LoVo (cell line): ENCODE results near the gene CCDC47.

ENCODE experiments used
- DNase-seq: peaks from one replicate; pipeline ENCODE4 v3.0.0-alpha.2; 2016; ENCODE audit warnings: low spot score

CCDC47 gene

GRCh38 chr17:63783522-63783921 lies 10.1 kb upstream of the CCDC47 start:
- no peak for DNase-seq

- DNase-seq = no peak
Observed at GRCh38 chr17:63780928-63781327, 7.5 kb upstream of the CCDC47 start.

GRCh38 chr17:63780507-63780906 lies 7.1 kb upstream of the CCDC47 start:
- no peak for DNase-seq

DNA sequence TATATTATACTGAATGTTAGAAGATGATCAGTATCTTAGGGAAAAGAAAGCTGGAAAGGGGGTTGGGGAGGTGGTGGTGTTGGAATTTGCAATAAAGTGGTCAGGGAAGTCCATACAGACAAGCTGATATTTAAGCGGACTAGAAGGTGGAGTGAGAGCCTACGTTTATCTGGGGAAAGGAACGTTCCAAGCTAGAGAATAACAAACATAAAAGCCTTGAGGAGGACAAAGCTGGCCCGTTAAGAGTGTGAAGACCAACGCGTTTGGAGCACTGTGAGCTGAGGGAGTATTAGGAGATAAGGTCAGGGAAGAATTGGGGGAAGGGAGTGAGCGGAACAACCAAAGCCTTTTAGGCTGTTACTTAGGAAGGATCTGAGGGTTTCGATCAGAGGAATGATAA lies 2.0 kb upstream of the CCDC47 start:
- DNase-seq = no peak

GRCh38 chr17:63774969-63775265 lies 1.5 kb upstream of the CCDC47 start:
- DNase-seq = no peak

GRCh38 chr17:63774141-63774968 lies 958 bp upstream of the CCDC47 start, which contains the start of gene DDX42:
Gene DDX42 (plus strand): TSS chr17:63774170. CDS start chr17:63787050, 12,880 bp downstream.
- DNase-seq = peak; percentile 41

GRCh38 chr17:63772801-63773271 lies 561 bp downstream of the CCDC47 start:
- no peak for DNase-seq

- DNase-seq = no peak
Observed at GRCh38 chr17:63768433-63768832, 5.0 kb downstream of the CCDC47 start.

DNA sequence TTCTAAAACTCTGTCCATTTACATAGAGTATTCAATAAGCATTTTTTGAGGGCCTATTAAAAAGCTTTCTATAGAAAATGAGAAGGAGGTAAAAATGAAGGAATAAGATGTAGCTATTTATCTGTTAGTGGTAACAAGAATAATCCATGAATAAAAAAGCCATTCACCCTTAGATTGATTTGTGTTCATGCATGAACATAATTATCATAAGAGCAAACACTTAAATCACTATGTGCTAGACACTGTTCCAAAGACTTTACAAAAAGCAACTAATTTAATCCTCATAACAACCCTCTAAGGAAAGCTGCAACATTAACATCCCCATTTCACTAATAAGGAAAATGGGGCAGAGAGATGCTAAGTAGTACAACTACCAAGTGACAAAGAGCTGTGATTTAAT lies 6.6 kb downstream of the CCDC47 start:
- DNase-seq = no peak

GRCh38 chr17:63764716-63765115 lies 8.7 kb downstream of the CCDC47 start:
- no peak for DNase-seq

GRCh38 chr17:63762161-63763078 lies 11.0 kb downstream of the CCDC47 start:
- no peak for DNase-seq

DNA sequence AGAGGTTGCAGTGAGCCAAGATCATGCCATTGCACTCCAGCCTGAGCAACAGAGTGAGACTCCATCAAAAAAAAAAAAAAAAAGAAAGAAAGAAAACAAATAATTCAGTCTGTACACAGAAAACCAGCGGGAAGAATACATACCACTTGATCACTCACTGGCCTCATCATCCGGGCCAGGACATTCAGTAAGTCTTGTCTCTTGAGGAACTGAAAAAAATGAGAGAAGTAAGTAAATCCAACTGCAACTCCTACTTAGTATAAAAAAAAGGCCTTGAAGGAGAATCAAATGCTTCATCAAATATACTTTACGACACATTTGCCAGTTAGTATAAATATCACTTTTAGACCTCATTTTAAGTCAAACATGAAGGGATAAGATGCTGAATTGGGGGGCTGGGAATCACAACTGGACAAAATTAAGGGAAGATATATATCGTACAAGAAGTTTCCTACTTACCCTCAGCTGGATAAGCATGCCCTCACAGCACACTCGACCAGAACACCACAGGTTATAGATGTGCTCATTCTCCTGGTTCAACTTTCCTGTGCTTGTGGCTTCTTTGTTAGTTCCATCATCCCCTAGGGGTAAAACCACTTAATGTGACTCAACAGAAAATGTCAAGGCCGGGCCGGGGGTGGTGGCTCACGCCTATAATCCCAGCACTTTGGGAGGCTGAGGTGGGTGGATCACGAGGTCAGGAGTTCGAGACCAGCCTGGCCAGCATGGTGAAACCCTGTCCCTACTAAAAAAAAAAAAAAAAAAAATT lies 12.4 kb downstream of the CCDC47 start:
- DNase-seq = no peak

DNA sequence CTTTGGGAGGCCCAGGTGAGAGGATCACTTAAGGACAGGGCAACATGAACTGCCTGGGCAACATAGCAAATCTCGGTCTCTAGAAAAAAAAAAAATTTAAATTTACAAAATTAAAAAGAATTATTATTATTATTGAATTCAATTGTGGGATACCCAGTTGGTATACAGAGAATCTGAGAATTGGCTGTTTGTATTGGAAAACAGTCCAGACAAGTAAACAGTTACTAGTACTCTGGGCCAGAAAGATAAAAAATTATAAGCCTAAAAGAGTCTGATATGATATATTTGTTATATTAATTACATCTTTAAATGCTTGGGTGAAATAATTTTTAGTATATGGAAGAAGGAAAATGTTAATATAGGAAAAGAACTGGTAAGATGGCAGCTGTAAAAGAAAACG lies 15.0 kb downstream of the CCDC47 start:
- no peak for DNase-seq

- DNase-seq = no peak
Observed at GRCh38 chr17:63754046-63754445, 19.4 kb downstream of the CCDC47 start.

- no peak for DNase-seq
Observed at GRCh38 chr17:63753215-63753614, 20.2 kb downstream of the CCDC47 start.

- no peak for DNase-seq
Observed at GRCh38 chr17:63752707-63753106, 20.7 kb downstream of the CCDC47 start.

- DNase-seq = no peak
Observed at GRCh38 chr17:63751806-63752205, 21.6 kb downstream of the CCDC47 start.

DNA sequence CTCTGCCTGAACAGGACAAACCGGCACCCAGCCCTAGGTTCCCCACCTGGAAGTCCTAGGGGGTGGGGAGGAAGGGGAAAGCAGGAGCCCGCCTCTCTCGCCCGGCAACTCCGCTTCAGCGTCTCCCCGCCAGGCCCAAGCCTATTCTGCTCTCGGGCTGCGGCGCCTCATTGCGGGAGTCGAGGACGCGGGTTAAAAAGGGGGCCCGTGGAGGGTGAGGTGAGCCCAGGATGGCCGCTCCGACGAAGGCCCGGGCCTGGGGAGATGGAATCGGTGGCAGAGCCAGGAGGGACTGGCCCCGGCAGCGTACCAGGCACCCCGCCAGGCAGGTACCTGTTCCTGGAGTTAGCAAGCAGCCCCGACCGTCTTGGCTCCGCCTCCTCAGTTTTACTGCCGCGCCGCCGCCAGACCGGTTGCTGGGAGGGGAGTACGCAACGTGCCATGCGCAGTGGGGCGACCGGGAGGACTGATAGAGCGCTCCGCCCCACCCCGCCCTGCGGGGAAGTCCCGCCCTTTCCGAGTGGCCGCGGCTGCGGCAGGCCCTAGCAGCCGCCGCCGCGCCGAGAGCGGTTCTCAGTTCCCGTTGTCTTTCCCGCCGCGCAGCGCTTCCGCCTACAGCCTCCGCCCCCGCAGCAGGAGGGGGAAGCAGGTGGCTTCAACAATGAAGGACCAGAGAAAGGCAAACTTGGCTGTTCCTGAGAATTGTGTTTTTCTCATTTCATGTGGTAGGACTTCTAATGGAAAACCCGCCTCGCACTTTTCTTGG lies 31.8 kb downstream of the CCDC47 start, which contains the start of gene STRADA:
Gene STRADA (minus strand): TSS at position 392 of the 766 bp plus-strand sequence. CDS start 13,430 bp downstream, outside the sequence.
- DNase-seq = peak; percentile 98

GRCh38 chr17:63741143-63741407 lies 32.3 kb downstream of the CCDC47 start:
- no peak for DNase-seq

GRCh38 chr17:63740464-63741142 lies 32.8 kb downstream of the CCDC47 start:
- peak; percentile 27 for DNase-seq

DNA sequence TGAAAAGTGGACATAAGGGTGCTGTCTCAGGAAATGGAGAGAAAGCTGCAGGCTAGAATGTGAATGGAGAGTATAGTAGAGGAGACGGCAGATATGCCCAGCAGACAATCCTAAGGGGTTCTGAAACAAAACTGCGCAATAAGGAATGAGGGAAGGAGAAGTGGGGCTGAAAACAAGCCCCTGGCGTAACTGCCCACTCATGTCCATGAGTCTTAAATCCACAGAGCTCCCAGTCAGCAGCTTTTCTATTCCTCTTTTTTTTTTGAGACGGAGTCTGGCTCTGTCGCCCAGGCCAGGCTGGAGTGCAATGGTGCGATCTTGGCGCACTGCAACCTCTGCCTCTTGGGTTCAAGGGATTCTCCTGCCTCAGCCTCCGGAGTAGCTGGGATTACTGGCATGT lies 37.7 kb downstream of the CCDC47 start:
- DNase-seq = no peak
